Suprapubic skin (tissue), 4 donors: ENCODE data around the gene CHST11. TPM values are rescaled to one million over a fixed set of nuclear protein-coding genes. Genes with fewer than 3 reads are reported as not detected.
"Not testable (repeated sequence)": the region's sequence is repeated elsewhere in the genome, so short reads cannot be mapped to it uniquely, and the experiment has no call there.

ENCODE experiments used
- DNase-seq, 2 donors: peaks; one replicate each; pipeline ENCODE4 v3.0.0-alpha.2; 2019; ENCODE audit warnings: low spot score in 2 of 2
- H3K27ac ChIP-seq: fragments of 200-600 bp; sonication (generic); one replicate; pipeline ENCODE4 v1.5.1; 2019
- H3K27me3 ChIP-seq: fragments of 200-600 bp; sonication (generic); one replicate; pipeline ENCODE4 v1.5.1; 2019
- H3K36me3 ChIP-seq: fragments of 200-600 bp; sonication (generic); one replicate; pipeline ENCODE4 v1.5.1; 2019
- H3K4me1 ChIP-seq: fragments of 200-600 bp; sonication (generic); one replicate; pipeline ENCODE4 v1.5.1; 2019
- H3K4me3 ChIP-seq: fragments of 200-600 bp; sonication (generic); one replicate; pipeline ENCODE4 v1.5.1; 2019; ENCODE audit warnings: mild to moderate bottlenecking
- H3K9me3 ChIP-seq: fragments of 200-600 bp; sonication (generic); one replicate; pipeline ENCODE4 v1.5.1; 2019
- EP300 ChIP-seq: sonication (generic); formaldehyde crosslinking; IDR thresholded peaks from one replicate; pipeline ENCODE4 v1.6.1; 2017; ENCODE audit warnings: antibody characterized with exemption
- POLR2A ChIP-seq, 2 donors: fragments of 450-650 bp; IDR thresholded peaks; one replicate each; pipeline ENCODE4 v1.6.1; 2017; ENCODE audit warnings: antibody characterized with exemption in 2 of 2, mild to moderate bottlenecking in 2 of 2, moderate library complexity in 2 of 2
- POLR2AphosphoS5 ChIP-seq, 3 donors: sonication (generic); formaldehyde crosslinking; IDR thresholded peaks; one replicate each; pipeline ENCODE4 v1.6.1; 2017; ENCODE audit warnings: antibody characterized with exemption in 3 of 3
- WGBS: methylation state at CpG from one replicate; pipeline ENCODE4 v1.1.5; 2018; 5-methylcytosine and 5-hydroxymethylcytosine counted together
- total RNA-seq, 4 donors: library from RNA; depleted of rRNA; stranded (reverse); fragments of >200 nt; gene quantifications; one replicate each; pipeline ENCODE4 v1.1.0, GENCODE V29; 2016
- TF ChIP-seq, protein P1 (sequence below), 2 donors: fragments of 200-600 bp in 1 of 2; fragments of 450-650 bp in 1 of 2; sonication (generic) in 1 of 2; IDR thresholded peaks; one replicate each; pipeline ENCODE4 v1.5.1; 2016 to 2019; ENCODE audit warnings: antibody characterized with exemption in 2 of 2, mild to moderate bottlenecking in 1 of 2, moderate library complexity in 1 of 2

CHST11 gene
- total RNA-seq, 4 donors from 2014 or later = 1.8 to 5.8 (median 3.8) TPM

DNA sequence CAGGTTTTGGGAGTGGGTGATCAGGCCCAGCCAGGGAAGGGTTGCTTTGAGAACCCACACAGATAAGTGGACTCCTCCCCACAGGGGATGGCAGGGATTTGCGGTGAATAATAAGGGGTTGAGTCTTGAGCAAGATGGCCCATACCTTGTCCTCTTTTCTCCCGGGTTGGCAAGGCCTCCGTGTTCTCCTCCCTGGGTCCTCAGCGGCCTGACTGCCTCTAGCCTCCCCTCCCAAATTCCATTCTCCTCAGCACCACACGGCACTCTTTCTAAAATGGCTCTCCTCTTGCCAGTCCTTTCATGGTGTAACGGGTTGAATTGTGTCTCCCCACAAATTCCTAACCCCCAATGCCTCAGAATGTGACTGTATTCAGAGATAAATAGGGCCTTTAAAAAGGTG is 70.0 kb downstream of the CHST11 start:
- TF ChIP-seq, protein P1, sequence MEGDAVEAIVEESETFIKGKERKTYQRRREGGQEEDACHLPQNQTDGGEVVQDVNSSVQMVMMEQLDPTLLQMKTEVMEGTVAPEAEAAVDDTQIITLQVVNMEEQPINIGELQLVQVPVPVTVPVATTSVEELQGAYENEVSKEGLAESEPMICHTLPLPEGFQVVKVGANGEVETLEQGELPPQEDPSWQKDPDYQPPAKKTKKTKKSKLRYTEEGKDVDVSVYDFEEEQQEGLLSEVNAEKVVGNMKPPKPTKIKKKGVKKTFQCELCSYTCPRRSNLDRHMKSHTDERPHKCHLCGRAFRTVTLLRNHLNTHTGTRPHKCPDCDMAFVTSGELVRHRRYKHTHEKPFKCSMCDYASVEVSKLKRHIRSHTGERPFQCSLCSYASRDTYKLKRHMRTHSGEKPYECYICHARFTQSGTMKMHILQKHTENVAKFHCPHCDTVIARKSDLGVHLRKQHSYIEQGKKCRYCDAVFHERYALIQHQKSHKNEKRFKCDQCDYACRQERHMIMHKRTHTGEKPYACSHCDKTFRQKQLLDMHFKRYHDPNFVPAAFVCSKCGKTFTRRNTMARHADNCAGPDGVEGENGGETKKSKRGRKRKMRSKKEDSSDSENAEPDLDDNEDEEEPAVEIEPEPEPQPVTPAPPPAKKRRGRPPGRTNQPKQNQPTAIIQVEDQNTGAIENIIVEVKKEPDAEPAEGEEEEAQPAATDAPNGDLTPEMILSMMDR (IDR thresholded peaks at IDR 0.05) = no peak
- TF ChIP-seq EP300 (no peak), POLR2A (IDR thresholded peaks at IDR 0.05) (no peak), POLR2AphosphoS5 (IDR thresholded peaks at IDR 0.05) (no peak)

DNA sequence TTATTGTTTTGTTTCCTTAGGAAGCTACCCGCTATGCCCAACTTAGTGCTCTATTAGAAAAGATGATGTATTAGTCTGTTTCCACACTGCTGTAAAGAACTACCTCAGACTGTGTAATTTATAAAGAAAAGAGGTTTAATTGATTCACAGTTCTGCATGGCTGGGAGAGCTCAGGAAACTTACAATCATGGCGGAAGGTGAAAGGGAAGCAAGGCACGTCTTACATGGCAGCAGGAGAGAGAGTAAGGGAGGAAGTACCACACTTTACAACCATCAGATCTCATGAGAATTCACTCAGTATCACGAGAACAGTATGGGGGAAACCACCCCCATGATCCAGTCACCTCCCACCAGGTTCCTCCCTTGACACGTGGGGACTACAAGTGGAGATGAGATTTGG is 70.9 kb downstream of the CHST11 start:
- not testable (repeated sequence) for DNase-seq, H3K36me3 ChIP-seq, H3K4me1 ChIP-seq, H3K9me3 ChIP-seq, H3K4me3 ChIP-seq, H3K27me3 ChIP-seq, H3K27ac ChIP-seq
- 88% methylated on average over 5 of the region's 5 CpGs for WGBS

More for the DNA sequence above, 70.0 kb downstream of the CHST11 start:
- Histone ChIP-seq H3K27me3 (no peaks in the 10 kb centered on the region), H3K4me1 (peaks cover 16% of the 10 kb centered on the region), H3K36me3 (no peaks in the 10 kb centered on the region), H3K4me3 (no peak overlapping the region), H3K27ac (no peak overlapping the region), H3K9me3 (no peaks in the 10 kb centered on the region)
- no peak for DNase-seq
- WGBS = 80% methylated on average over 6 of the region's 6 CpGs

DNA sequence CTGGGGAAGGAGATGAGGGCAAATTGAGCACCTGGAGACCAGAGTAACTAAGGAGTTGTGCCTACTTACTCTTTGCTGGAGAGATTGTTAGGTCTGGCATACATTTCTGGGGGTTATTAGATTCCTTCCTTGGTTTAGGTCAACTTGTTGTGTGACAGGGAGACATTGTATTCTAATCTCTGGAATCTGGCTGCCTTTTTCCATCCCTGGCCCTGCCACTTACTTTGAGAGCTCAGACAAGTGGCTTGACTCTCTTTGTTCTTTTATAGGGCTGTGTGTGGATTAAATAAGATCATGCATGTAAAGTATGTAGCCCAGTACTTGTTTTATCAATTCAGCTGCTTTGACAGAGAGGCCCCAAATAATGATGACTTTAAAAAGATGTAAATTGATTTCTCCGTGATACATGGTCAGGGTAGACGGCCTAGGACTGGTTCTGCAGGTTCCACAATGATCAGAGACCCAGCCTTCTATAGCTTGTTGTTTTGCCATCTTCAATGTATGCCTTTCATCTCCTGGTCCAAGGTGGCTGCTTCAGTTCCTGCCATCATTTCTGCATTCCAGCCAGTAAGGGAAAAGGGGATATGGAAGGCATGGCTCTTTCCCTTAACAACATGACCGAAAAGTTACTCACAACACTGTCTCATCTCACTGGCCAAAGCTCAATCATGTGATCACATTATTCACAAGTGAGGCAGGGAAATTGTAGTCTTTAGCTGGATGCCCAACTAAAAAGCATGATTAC is 72.6 kb downstream of the CHST11 start:
- 83% methylated on average over 3 of the region's 3 CpGs for whole genome bisulfite sequencing
- Histone ChIP-seq H3K9me3 (no peaks in the 10 kb centered on the region), H3K27ac (no peak overlapping the region), H3K4me1 (no peaks in the 10 kb centered on the region), H3K36me3 (no peaks in the 10 kb centered on the region), H3K27me3 (no peaks in the 10 kb centered on the region), H3K4me3 (no peak overlapping the region)
- DNase-seq = no peak
- TF ChIP-seq, protein P1 (IDR thresholded peaks at IDR 0.05) = no peak
- TF ChIP-seq EP300 (no peak), POLR2A (IDR thresholded peaks at IDR 0.05) (no peak), POLR2AphosphoS5 (IDR thresholded peaks at IDR 0.05) (no peak)

DNA sequence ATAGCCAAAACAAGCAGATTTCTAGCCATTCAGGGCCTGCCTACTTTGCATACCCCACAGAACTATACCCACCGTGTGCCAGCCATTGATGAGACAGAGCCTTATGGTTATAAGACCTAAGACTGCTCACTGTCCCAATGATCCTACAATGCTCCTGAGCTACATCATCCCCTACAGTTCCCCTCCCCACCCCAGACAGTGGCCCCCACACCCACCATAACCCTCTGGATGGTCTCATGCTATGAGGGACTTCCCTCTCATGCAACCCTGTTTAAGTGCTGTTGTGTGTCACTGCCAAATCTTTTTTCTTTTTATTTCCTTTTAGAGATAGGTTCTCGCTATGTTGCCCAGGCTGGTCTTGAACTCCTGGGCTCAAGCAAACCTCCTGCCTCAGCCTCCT is 75.9 kb downstream of the CHST11 start:
- Histone ChIP-seq H3K27me3 (no peaks in the 10 kb centered on the region), H3K27ac (no peak overlapping the region), H3K9me3 (no peaks in the 10 kb centered on the region), H3K4me3 (no peak overlapping the region), H3K36me3 (no peaks in the 10 kb centered on the region), H3K4me1 (peaks cover 15% of the 10 kb centered on the region)
- 97% methylated on average over 2 of the region's 2 CpGs for WGBS
- TF ChIP-seq POLR2AphosphoS5 (IDR thresholded peaks at IDR 0.05) (no peak), POLR2A (IDR thresholded peaks at IDR 0.05) (no peak), EP300 (no peak)
- TF ChIP-seq, protein P1 (IDR thresholded peaks at IDR 0.05) = no peak
- DNase-seq = no peak

DNA sequence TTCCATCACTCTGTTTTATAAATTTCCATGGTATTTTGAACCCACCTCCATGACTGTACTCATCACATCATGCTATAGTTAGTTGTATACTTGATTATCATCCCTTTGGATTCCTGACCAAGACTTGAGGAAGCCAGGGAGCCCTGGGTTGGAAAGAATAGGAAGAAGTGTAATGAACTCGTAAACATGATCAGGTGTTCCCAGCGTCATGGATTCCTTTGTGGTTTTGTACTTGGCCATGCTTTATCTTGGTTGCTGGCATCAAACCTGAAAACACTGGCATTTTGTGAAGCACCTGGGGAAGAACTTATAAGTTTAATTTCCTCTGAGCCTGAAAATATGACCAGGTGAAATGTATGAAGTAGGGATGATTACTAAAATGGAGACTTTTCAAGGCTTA is 76.4 kb downstream of the CHST11 start:
- TF ChIP-seq EP300 (no peak), POLR2AphosphoS5 (IDR thresholded peaks at IDR 0.05) (no peak), POLR2A (IDR thresholded peaks at IDR 0.05) (no peak)
- TF ChIP-seq, protein P1 (IDR thresholded peaks at IDR 0.05) = no peak
- H3K4me3 ChIP-seq = no peak overlapping the region
- H3K27me3 ChIP-seq = no peaks in the 10 kb centered on the region
- H3K36me3 ChIP-seq = no peaks in the 10 kb centered on the region
- H3K4me1 ChIP-seq = peaks cover 15% of the 10 kb centered on the region
- 72% methylated on average over 2 of the region's 2 CpGs for WGBS
- DNase-seq = no peak
- H3K9me3 ChIP-seq = no peaks in the 10 kb centered on the region
- no peak overlapping the region for H3K27ac ChIP-seq
